ENCODE measurements around the gene RASL11B.

DNA sequence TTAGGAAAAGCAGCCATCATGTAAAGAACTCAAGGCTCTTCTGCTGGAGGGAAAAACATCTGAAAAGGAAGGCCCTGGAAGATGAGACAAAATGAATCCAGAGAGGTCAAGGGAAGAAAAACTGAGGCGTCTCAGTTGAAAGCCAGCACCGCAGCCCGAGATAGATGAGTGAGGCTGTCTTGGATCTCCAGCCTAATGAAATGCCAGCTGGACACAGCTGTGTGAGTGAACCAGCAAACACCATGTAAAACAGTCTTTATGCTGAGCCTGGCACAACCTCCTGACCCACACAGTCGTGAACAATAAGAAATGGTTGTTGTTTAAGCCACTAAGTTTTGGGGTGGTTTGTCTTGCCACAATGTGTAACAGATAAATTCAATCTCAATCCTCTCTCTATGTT lies 48.6 kb upstream of the RASL11B start:
- TF ChIP-seq, protein P1, sequence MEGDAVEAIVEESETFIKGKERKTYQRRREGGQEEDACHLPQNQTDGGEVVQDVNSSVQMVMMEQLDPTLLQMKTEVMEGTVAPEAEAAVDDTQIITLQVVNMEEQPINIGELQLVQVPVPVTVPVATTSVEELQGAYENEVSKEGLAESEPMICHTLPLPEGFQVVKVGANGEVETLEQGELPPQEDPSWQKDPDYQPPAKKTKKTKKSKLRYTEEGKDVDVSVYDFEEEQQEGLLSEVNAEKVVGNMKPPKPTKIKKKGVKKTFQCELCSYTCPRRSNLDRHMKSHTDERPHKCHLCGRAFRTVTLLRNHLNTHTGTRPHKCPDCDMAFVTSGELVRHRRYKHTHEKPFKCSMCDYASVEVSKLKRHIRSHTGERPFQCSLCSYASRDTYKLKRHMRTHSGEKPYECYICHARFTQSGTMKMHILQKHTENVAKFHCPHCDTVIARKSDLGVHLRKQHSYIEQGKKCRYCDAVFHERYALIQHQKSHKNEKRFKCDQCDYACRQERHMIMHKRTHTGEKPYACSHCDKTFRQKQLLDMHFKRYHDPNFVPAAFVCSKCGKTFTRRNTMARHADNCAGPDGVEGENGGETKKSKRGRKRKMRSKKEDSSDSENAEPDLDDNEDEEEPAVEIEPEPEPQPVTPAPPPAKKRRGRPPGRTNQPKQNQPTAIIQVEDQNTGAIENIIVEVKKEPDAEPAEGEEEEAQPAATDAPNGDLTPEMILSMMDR (IDR thresholded peaks at IDR 0.05), result no peak
- TF ChIP-seq POLR2A (IDR thresholded peaks at IDR 0.05), result no peak

Measured in tibial nerve (tissue), 3 donors.